Esophagus muscularis mucosa (tissue), 4 donors: Measurements from ENCODE around the gene PLCG1. TPM values are rescaled to one million over a fixed set of nuclear protein-coding genes. Genes with fewer than 3 reads are reported as not detected.

Source experiments
- DNase-seq: peaks from one replicate; pipeline ENCODE4 v3.0.0-alpha.2; 2017; ENCODE audit errors: extremely low spot score
- H3K27ac ChIP-seq, 4 donors: fragments of 200-600 bp; sonication (generic); replicated peaks in 1 of 4; 1 replicate in 3 of 4; 2 replicates in 1 of 4; pipeline ENCODE4 v1.5.1; 2016 to 2019; ENCODE audit warnings: mild to moderate bottlenecking in 1 of 4
- H3K27me3 ChIP-seq, 4 donors: fragments of 200-600 bp; sonication (generic); one replicate each; pipeline versions ENCODE4 v1.5.1 to v1.6.0; 2016 to 2019
- H3K36me3 ChIP-seq, 4 donors: fragments of 200-600 bp; sonication (generic); one replicate each; pipeline ENCODE4 v1.5.1; 2016 to 2019
- H3K4me1 ChIP-seq, 4 donors: fragments of 200-600 bp; sonication (generic); one replicate each; pipeline ENCODE4 v1.5.1; 2016 to 2019
- H3K4me3 ChIP-seq, 4 donors: fragments of 200-600 bp; sonication (generic); 1 replicate in 2 of 4; 2 replicates in 2 of 4; pipeline ENCODE4 v1.5.1; 2016 to 2019; ENCODE audit warnings: mild to moderate bottlenecking in 4 of 4, moderate library complexity in 1 of 4
- H3K9me3 ChIP-seq, 4 donors: fragments of 200-600 bp; sonication (generic); 1 replicate in 3 of 4; 2 replicates in 1 of 4; pipeline ENCODE4 v1.5.1; 2016 to 2019
- CTCF ChIP-seq, 3 experiments: fragments of 200-600 bp in 2 of 3; fragments of 450-650 bp in 1 of 3; sonication (generic) in 2 of 3; IDR thresholded peaks; one replicate each; pipeline ENCODE4 v1.5.1; 2017 to 2019; ENCODE audit warnings: antibody characterized with exemption in 3 of 3, mild to moderate bottlenecking in 2 of 3, moderate library complexity in 1 of 3
- EP300 ChIP-seq: sonication (generic); formaldehyde crosslinking; IDR thresholded peaks from one replicate; pipeline ENCODE4 v1.6.1; 2017; ENCODE audit warnings: antibody characterized with exemption
- POLR2A ChIP-seq: fragments of 450-650 bp; IDR thresholded peaks from one replicate; pipeline ENCODE4 v1.6.1; 2017; ENCODE audit warnings: antibody characterized with exemption, moderate library complexity, mild to moderate bottlenecking, low read depth
- POLR2AphosphoS5 ChIP-seq, 2 donors: sonication (generic); formaldehyde crosslinking; IDR thresholded peaks; one replicate each; pipeline ENCODE4 v1.6.1; 2017; ENCODE audit warnings: antibody characterized with exemption in 2 of 2
- WGBS: methylation state at CpG from one replicate; pipeline ENCODE4 v1.1.5; 2018; 5-methylcytosine and 5-hydroxymethylcytosine counted together
- intact Hi-C: fragments of 100-400 bp; cut with DNase I; formaldehyde crosslinking; loops from one replicate; pipeline ENCODE4 v1.15.1; 2023
- total RNA-seq, 4 donors: library from RNA; depleted of rRNA; stranded (reverse); fragments of >200 nt; gene quantifications; one replicate each; pipeline versions ENCODE4 v1.1.0 to v1.2.1, GENCODE V29; 2016

Gene PLCG1
- total RNA-seq, 4 donors from 2014 or later: 68.4 to 119 (median 82.5) TPM

GRCh38 chr20:41095110-41095969, 42.0 kb upstream of the PLCG1 start:
- TF ChIP-seq POLR2AphosphoS5 (IDR thresholded peaks at IDR 0.05) (no peak), CTCF (IDR thresholded peaks at IDR 0.05) (peak; percentile 83 to 86 (median 83))
- Histone ChIP-seq H3K9me3 (no peaks in the 10 kb centered on the region), H3K27ac (peak overlapping the region in 1 of 4 donors; percentile 48), H3K4me1 (peaks cover 0 to 22% (median 11%) of the 10 kb centered on the region in 4 donors), H3K27me3 (no peaks in the 10 kb centered on the region), H3K36me3 (peaks cover 38 to 86% (median 76%) of the 10 kb centered on the region in 4 donors), H3K4me3 (no peak overlapping the region)
- no peak for DNase-seq
- intact Hi-C loops: loop anchor here (2.0 kb wide), 2 partner anchors 105 to 125 kb away; no protein-coding TSS in a partner anchor
- 48% methylated on average over 7 of the region's 7 CpGs for WGBS

GRCh38 chr20:41098703-41099250, 38.6 kb upstream of the PLCG1 start:
- Histone ChIP-seq H3K9me3 (no peaks in the 10 kb centered on the region), H3K27me3 (no peaks in the 10 kb centered on the region), H3K27ac (no peak overlapping the region), H3K4me1 (peaks cover 0 to 22% (median 11%) of the 10 kb centered on the region in 4 donors), H3K36me3 (peaks cover 38 to 94% (median 88%) of the 10 kb centered on the region in 4 donors), H3K4me3 (no peak overlapping the region)
- 67% methylated on average over 4 of the region's 4 CpGs for WGBS
- no peak for DNase-seq
- TF ChIP-seq EP300: no peak
- no peak for TF ChIP-seq POLR2A
- TF ChIP-seq CTCF (IDR thresholded peaks at IDR 0.05): no peak
- TF ChIP-seq POLR2AphosphoS5 (IDR thresholded peaks at IDR 0.05): peak in 1 of 2 donors; percentile 68
- intact Hi-C loops: no loop called here

GRCh38 chr20:41100001-41100480, 37.3 kb upstream of the PLCG1 start:
- Histone ChIP-seq H3K27me3 (no peaks in the 10 kb centered on the region), H3K36me3 (peaks cover 28 to 94% (median 88%) of the 10 kb centered on the region in 4 donors), H3K4me1 (peaks cover 0 to 11% (median 8%) of the 10 kb centered on the region in 4 donors), H3K9me3 (no peaks in the 10 kb centered on the region), H3K4me3 (no peak overlapping the region), H3K27ac (no peak overlapping the region)
- DNase-seq: no peak
- intact Hi-C loops: no loop called here
- no peak for TF ChIP-seq POLR2AphosphoS5 (IDR thresholded peaks at IDR 0.05)
- TF ChIP-seq EP300: no peak
- TF ChIP-seq CTCF (IDR thresholded peaks at IDR 0.05): no peak
- 85% methylated on average over 9 of the region's 9 CpGs for WGBS

GRCh38 chr20:41101660-41102059, 35.7 kb upstream of the PLCG1 start:
- WGBS: 78% methylated on average over 2 of the region's 2 CpGs
- Histone ChIP-seq H3K36me3 (peaks cover 28 to 93% (median 78%) of the 10 kb centered on the region in 4 donors), H3K4me1 (peaks cover 0 to 11% (median 7%) of the 10 kb centered on the region in 4 donors), H3K9me3 (no peaks in the 10 kb centered on the region), H3K27ac (no peak overlapping the region), H3K4me3 (no peak overlapping the region), H3K27me3 (no peaks in the 10 kb centered on the region)
- intact Hi-C loops: no loop called here
- TF ChIP-seq POLR2AphosphoS5 (IDR thresholded peaks at IDR 0.05) (no peak), EP300 (no peak), CTCF (IDR thresholded peaks at IDR 0.05) (no peak), POLR2A (no peak)
- no peak for DNase-seq
